NCI-H226 (cell line): Measurements from ENCODE around the gene SWSAP1.
"Not testable (repeated sequence)": the region's sequence is repeated elsewhere in the genome, so short reads cannot be mapped to it uniquely, and the experiment has no call there.

Experiments used
- DNase-seq: peaks from one replicate; pipeline ENCODE4 v3.0.0-alpha.2; 2015

Gene SWSAP1

GRCh38 chr19:11374433-11375142 is at the start of gene SWSAP1:
TSS of gene SWSAP1 (plus strand) at chr19:11374666. CDS start at chr19:11374681, 15 bp downstream.
- peak; percentile 97 for DNase-seq

GRCh38 chr19:11324748-11325389 is 49.6 kb upstream of the SWSAP1 start:
- no peak for DNase-seq

GRCh38 chr19:11325544-11325943 is 48.9 kb upstream of the SWSAP1 start:
- DNase-seq = no peak

GRCh38 chr19:11330127-11330526 is 44.3 kb upstream of the SWSAP1 start:
- no peak for DNase-seq

- DNase-seq = no peak
Measured at GRCh38 chr19:11331502-11331901, 43.0 kb upstream of the SWSAP1 start.

- no peak for DNase-seq
Measured at GRCh38 chr19:11332822-11333221, 41.6 kb upstream of the SWSAP1 start.

- peak; percentile 24 for DNase-seq
Measured at GRCh38 chr19:11333838-11334237, 40.6 kb upstream of the SWSAP1 start.

GRCh38 chr19:11335449-11336146 is 38.9 kb upstream of the SWSAP1 start:
- no peak for DNase-seq

GRCh38 chr19:11337080-11337479 is 37.4 kb upstream of the SWSAP1 start:
- DNase-seq = no peak

- no peak for DNase-seq
Measured at GRCh38 chr19:11338121-11338520, 36.3 kb upstream of the SWSAP1 start.

- no peak for DNase-seq
Measured at GRCh38 chr19:11338569-11339253, 35.8 kb upstream of the SWSAP1 start.

GRCh38 chr19:11339254-11340098 is 35.0 kb upstream of the SWSAP1 start, which contains the start of gene RAB3D:
TSS of gene RAB3D (minus strand) at chr19:11339657. CDS start at chr19:11337399, 2,258 bp downstream.
- peak; percentile 75 for DNase-seq

- DNase-seq = not testable (repeated sequence)
Measured at GRCh38 chr19:11340099-11340467, 34.4 kb upstream of the SWSAP1 start.

GRCh38 chr19:11342429-11342828 is 32.0 kb upstream of the SWSAP1 start:
- no peak for DNase-seq

- no peak for DNase-seq
Measured at GRCh38 chr19:11345122-11345803, 29.2 kb upstream of the SWSAP1 start.

- peak; percentile 98 for DNase-seq
Measured at GRCh38 chr19:11346104-11346940, 28.1 kb upstream of the SWSAP1 start, which contains the start of the genes CCDC159 and TMEM205. TSS of gene CCDC159 (plus strand) at chr19:11346519. CDS start at chr19:11346607, 88 bp downstream. TSS of gene TMEM205 (minus strand) at chr19:11346268. CDS start at chr19:11345619, 649 bp downstream.

GRCh38 chr19:11347546-11348039 is 26.9 kb upstream of the SWSAP1 start:
- no peak for DNase-seq

GRCh38 chr19:11349171-11349570 is 25.3 kb upstream of the SWSAP1 start:
- DNase-seq = no peak

GRCh38 chr19:11354102-11354501 is 20.4 kb upstream of the SWSAP1 start:
- not testable (repeated sequence) for DNase-seq
